Measurements from ENCODE around the gene KDR.

DNA sequence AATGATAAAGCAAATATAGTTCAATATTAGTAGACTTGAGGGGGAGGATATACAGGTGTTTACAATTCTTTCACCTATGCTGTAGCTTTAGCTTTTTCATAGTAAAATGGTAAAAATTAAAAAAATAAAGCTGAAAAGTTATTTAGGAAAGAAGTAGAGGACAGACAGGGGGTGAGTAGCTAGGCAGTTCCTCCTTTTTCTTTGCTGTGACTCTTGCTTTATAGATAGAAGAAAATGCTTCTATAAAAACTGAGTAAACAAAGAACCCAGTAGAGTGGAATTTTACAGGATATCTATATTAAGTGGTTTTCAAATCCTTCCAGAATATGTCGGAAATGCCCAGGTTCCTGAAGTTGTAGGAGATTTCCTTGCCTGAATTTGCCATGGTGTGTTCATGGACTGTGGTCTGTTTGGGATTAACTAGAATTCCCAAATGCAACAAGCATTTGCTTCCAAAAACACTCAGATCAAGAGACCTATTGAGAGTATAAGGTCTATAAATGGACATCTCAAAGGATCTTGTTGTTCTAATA lies 74.9 kb downstream of the KDR start:
- TF ChIP-seq, protein P1, sequence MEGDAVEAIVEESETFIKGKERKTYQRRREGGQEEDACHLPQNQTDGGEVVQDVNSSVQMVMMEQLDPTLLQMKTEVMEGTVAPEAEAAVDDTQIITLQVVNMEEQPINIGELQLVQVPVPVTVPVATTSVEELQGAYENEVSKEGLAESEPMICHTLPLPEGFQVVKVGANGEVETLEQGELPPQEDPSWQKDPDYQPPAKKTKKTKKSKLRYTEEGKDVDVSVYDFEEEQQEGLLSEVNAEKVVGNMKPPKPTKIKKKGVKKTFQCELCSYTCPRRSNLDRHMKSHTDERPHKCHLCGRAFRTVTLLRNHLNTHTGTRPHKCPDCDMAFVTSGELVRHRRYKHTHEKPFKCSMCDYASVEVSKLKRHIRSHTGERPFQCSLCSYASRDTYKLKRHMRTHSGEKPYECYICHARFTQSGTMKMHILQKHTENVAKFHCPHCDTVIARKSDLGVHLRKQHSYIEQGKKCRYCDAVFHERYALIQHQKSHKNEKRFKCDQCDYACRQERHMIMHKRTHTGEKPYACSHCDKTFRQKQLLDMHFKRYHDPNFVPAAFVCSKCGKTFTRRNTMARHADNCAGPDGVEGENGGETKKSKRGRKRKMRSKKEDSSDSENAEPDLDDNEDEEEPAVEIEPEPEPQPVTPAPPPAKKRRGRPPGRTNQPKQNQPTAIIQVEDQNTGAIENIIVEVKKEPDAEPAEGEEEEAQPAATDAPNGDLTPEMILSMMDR (IDR thresholded peaks at IDR 0.05) = no peak
- no peak for TF ChIP-seq POLR2AphosphoS5 (IDR thresholded peaks at IDR 0.05)
- TF ChIP-seq POLR2A (IDR thresholded peaks at IDR 0.05) = no peak

Measured in transverse colon (tissue), 4 donors.